Sigmoid colon (tissue), 4 donors: ENCODE data around the gene ZNF385C.

Source experiments
- CTCF ChIP-seq, 4 experiments: fragments of 450-650 bp in 3 of 4; fragments of 200-600 bp in 1 of 4; IDR thresholded peaks; one replicate each; pipeline ENCODE4 v1.5.1; 2016 to 2019; ENCODE audit warnings: antibody characterized with exemption in 4 of 4, mild to moderate bottlenecking in 3 of 4, moderate library complexity in 2 of 4
- EP300 ChIP-seq, 4 donors: sonication (generic); formaldehyde crosslinking; IDR thresholded peaks; one replicate each; pipeline ENCODE4 v1.6.1; 2017; ENCODE audit warnings: antibody characterized with exemption in 4 of 4
- POLR2AphosphoS5 ChIP-seq, 4 donors: sonication (generic); formaldehyde crosslinking; IDR thresholded peaks; one replicate each; pipeline ENCODE4 v1.6.1; 2017; ENCODE audit warnings: antibody characterized with exemption in 4 of 4

GRCh38 chr17:42050393-42051012 lies 47.8 kb downstream of the ZNF385C start, which contains the start of gene C17orf113:
- TF ChIP-seq CTCF (IDR thresholded peaks at IDR 0.05) (no peak), POLR2AphosphoS5 (IDR thresholded peaks at IDR 0.05) (no peak), EP300 (IDR thresholded peaks at IDR 0.05) (no peak)
